ENCODE results near the gene CRY2. TPM values are rescaled to one million over a fixed set of nuclear protein-coding genes. Genes with fewer than 3 reads are reported as not detected.
"Not testable (repeated sequence)": the region's sequence is repeated elsewhere in the genome, so short reads cannot be mapped to it uniquely, and the experiment has no call there.

CRY2 gene
- total RNA-seq, 1 donor from 2014 or later, result 40.4 TPM

GRCh38 chr11:45811109-45811435 is 36.2 kb upstream of the CRY2 start:
- FAIRE-seq, result no peak
- no peak for DNase-seq (ENCODE audit: low spot score in 2 of 2)

DNA sequence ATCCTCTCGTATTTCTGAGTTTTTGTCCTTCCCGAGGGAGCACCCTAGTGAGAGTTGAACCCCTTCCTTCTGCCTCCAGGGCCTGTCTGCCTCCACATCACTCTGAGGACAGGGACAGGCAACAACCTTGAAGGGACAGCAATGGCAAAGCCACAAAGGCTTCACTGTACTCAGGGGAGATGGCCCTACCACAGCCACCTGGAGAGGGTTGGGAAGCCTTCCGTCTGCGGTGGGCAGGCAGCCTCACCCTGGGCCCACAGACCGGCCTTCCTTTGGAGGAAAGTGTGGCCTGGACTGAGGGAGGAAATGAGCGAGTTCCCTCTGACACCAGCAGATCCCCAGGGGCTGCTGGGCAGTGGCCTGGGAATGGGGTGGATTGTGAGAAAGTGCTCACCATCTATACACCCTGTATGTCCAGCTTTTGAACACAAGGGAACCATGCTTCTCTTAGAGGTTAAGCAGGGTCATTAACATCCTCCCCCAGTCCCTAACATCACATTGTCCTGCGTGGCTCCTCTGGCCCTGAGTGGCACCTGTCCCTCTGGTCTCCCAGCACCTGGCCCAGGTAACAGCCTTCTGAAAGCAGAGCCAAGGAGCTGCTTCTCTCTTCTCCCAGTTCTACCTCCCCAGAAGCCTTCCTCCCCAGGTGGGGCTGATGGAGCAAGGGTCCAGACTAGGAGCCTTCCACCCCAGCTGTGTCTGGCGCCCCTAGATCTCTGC is 35.5 kb upstream of the CRY2 start:
- no peak for DNase-seq (ENCODE audit: low spot score in 2 of 2)
- FAIRE-seq, result no peak

DNA sequence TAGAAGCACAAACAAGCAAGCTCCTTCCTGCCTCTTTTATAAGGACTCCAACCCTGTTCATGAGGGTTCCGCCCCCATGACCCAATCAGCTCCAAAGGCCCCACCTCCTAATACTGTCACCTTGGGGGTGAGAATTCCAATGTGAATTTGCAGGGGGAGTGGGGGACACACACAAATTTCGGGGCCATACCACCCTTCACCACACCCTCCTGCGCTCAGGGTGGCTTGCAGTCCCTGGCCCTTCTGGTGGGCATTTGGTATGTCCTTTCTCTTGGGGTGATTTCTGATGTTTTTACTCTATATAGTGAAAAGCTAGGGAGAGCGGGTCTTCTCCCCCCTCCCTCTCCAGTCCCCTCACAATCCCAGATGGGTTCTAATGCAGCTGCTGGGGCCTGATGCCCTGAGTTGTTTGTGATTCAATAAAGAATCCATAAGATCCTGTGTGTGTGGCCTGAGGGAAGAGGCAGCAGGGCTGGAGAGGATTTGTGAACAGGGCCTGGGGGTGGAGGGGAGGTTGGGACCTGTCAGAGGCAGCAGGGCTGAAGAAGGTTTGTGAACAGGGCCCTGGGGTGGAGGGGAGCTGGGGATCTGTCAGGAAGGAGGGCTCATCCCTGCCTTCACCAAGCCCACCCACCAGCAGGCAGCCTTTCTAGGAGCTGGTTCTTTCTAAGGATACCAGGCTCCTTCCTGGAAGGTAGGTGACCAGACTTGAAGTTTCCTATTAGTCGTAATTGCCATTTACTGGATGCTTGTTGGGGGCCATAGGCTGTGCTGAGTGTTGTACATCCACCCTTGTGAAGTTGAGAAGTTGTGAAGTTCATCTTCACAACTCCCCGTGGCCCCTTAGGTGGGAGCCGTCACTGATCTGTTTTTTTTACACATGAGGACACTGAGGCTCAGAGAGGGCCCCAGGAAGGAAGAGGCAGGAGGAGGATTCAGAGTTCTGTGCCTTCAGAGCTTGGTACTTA is 34.4 kb upstream of the CRY2 start:
- FAIRE-seq (no peak), DNase-seq (ENCODE audit: low spot score in 2 of 2) (no peak)

- DNase-seq (ENCODE audit: low spot score in 2 of 2) (no peak), FAIRE-seq (no peak)
These were observed 31.5 kb upstream of the CRY2 start for GRCh38 chr11:45815747-45816146.

GRCh38 chr11:45816614-45817013 is 30.7 kb upstream of the CRY2 start:
- FAIRE-seq (no peak), DNase-seq (ENCODE audit: low spot score in 2 of 2) (no peak)

GRCh38 chr11:45817191-45817590 is 30.1 kb upstream of the CRY2 start:
- FAIRE-seq (no peak), DNase-seq (ENCODE audit: low spot score in 2 of 2) (no peak)

- DNase-seq (ENCODE audit: low spot score in 2 of 2) (no peak), FAIRE-seq (no peak)
These were observed 28.2 kb upstream of the CRY2 start for GRCh38 chr11:45818961-45819605.

GRCh38 chr11:45820211-45820857 is 26.9 kb upstream of the CRY2 start:
- FAIRE-seq (no peak), DNase-seq (ENCODE audit: low spot score in 2 of 2) (no peak)

- DNase-seq (ENCODE audit: low spot score in 2 of 2), result not testable (repeated sequence)
- FAIRE-seq, result peak; percentile 100
These were observed 20.8 kb upstream of the CRY2 start for GRCh38 chr11:45826492-45826891.

DNA sequence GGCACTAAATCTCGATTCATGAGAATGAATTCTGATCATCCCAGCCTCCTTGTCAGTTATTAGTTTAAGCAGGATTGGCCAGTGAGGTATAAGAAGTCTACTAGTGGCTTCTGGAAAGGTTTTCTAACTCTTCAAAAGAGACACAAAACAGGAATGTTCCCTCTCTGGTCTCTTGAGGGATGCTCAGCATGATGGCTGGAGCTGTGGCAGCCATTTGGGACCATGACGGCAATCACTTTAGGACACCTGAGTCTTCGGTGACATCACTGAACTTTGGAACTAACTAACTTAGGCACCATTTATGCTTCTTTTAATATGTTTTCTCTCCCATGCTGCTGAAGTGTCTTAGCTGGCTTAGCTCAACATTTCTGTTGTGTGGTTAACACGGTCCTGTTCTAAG is 20.2 kb upstream of the CRY2 start:
- FAIRE-seq (no peak), DNase-seq (ENCODE audit: low spot score in 2 of 2) (no peak)

- FAIRE-seq, result no peak
These were observed 18.3 kb upstream of the CRY2 start for GRCh38 chr11:45828996-45829395.

DNA sequence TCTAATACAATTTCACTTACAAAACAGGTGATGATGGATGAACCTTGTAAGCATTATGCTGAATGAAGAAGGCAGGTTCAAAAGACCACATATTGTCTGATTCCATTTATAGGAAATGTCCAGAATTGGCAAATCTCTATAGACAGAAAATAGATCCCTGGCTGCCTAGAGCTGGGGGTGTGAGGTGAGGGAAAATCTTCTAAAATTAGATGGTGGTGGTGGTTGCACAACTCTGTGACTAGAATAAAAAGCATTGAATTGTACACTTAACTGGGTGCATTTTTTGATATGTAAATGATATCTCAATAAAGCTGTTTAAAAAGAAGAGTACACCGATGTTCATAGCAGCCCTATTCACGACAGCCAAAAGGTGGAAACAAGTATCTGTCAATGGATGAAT is 16.7 kb upstream of the CRY2 start:
- DNase-seq (ENCODE audit: low spot score in 2 of 2) (no peak), FAIRE-seq (no peak)

More at GRCh38 chr11:45828996-45829395, 18.3 kb upstream of the CRY2 start:
- DNase-seq (ENCODE audit: low spot score in 2 of 2), result no peak

DNA sequence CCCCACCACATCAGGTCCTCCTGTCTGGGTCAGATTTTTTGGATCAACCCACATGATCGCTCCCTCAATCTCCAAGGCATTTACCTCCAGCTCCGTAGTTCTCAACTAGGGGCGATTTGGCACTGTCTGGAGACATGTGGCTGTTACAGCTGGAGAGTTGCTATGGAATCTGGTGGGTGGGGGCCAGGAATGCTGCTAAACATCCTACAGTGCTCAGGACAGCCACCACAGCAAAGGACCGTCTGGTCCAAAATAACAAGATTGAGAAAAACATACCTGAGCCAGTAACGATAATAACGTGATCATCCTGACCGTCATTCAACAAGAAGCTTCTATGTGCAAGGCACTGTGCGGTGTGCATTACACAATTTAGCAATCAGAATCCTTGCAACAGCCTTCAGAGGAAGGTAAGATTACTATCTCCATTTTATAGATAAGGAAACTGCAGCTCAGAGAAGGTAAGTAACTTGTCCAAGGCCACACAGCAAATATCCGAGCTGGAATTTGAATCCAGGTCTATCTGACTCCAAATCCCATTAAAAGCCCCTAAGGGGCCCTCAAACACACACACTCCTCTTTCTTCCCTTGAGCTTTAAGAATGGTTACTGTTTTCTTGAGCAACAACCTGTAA is 14.3 kb upstream of the CRY2 start:
- DNase-seq (ENCODE audit: low spot score in 2 of 2) (no peak), FAIRE-seq (no peak)

DNA sequence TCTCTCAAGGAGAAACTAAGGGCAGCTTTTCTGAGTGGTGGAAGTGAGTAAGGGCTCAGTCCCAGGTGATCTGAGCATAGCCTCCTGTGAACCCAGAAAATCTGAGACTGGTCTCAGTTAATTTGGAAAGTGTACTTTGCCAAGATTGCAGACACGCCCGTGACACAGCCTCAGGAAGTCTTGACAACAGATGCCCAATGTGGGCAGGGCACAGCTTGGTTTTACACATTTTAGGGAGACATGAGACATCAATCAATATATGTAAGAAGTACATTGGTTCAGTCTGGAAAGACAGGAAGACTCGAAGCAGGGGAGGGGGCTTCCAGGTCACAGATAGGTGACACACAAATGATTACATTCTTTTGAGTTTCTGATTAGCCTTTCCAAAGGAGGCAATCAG is 13.5 kb upstream of the CRY2 start:
- no peak for DNase-seq (ENCODE audit: low spot score in 2 of 2)
- no peak for FAIRE-seq

GRCh38 chr11:45834298-45834756 is 12.9 kb upstream of the CRY2 start:
- FAIRE-seq, result no peak
- DNase-seq (ENCODE audit: low spot score in 2 of 2), result no peak

DNA sequence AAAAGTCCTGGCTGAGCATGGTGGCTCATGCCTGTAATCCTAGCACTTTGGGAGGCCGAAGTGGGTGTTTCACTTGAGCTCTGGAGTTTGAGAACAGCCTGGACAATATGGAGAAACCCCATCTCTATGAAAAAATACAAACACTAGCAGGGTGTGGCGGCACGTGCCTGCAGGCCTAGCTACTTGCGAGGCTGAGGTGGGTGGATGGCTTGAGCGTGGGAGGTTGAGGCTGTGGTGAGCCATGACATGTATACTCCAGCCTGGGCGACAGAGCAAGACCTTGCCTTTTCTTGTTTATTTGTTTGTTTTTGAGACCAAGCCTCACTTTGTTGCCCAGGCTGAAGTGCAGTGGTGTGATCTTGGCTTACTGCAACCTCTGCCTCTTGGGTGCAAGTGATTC is 8.1 kb upstream of the CRY2 start:
- no peak for DNase-seq (ENCODE audit: low spot score in 2 of 2)
- FAIRE-seq, result no peak

- DNase-seq (ENCODE audit: low spot score in 2 of 2); FAIRE-seq: not testable (repeated sequence)
These were observed 7.0 kb upstream of the CRY2 start for GRCh38 chr11:45840251-45840650.

GRCh38 chr11:45843158-45843924 is 3.9 kb upstream of the CRY2 start:
- FAIRE-seq, result no peak
- DNase-seq (ENCODE audit: low spot score in 2 of 2), result peak; percentile 45 to 72

DNA sequence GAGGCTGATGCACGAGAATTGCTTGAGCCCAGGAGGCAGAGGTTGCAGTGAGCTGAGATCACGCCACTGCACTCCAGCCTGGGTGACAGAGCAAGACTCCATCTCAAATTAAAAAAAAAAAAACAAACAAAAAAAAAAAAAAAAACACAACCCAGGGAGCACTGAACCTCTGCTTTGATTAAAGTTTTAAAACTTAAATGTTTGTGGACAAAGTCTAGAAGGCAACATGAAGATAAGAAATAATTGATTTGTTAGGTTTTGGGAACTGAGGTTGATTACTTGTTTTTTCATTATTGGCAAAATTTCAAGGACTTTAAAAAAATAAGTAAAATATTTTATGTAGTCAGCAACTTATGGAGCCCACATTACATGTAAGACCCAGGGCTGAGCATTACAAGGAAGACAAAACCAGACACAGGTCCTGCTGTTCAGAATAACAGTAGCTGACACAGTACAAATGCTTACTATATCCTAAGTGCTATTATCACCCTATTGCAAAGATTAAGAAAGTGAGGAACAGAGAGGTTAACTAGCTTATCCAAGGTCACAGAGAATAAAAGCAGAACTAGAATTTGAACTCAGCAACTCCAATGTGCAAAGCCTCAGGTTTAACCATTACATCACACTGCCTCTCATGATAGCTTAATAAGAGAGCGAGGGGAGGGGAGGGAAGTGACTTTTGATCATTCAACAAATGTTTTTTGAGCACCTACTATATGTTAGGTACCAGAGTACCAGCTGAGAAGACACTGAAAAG is 2.3 kb upstream of the CRY2 start:
- no peak for FAIRE-seq
- no peak for DNase-seq (ENCODE audit: low spot score in 2 of 2)
